SK-N-MC (cell line): ENCODE results near the gene CD8B.
"Not testable (repeated sequence)": the region's sequence is repeated elsewhere in the genome, so short reads cannot be mapped to it uniquely, and the experiment has no call there.

ENCODE experiments used
- EZH2 ChIP-seq: fragments of 200-600 bp; sonication (generic); IDR thresholded peaks from one replicate; pipeline ENCODE4 v1.6.1; 2017; ENCODE audit warnings: antibody characterized with exemption
- POLR2AphosphoS5 ChIP-seq: IDR thresholded peaks from 2 replicates; pipeline ENCODE4 v1.6.1; 2012; ENCODE audit warnings: mild to moderate bottlenecking, low read depth, low read length, borderline replicate concordance

DNA sequence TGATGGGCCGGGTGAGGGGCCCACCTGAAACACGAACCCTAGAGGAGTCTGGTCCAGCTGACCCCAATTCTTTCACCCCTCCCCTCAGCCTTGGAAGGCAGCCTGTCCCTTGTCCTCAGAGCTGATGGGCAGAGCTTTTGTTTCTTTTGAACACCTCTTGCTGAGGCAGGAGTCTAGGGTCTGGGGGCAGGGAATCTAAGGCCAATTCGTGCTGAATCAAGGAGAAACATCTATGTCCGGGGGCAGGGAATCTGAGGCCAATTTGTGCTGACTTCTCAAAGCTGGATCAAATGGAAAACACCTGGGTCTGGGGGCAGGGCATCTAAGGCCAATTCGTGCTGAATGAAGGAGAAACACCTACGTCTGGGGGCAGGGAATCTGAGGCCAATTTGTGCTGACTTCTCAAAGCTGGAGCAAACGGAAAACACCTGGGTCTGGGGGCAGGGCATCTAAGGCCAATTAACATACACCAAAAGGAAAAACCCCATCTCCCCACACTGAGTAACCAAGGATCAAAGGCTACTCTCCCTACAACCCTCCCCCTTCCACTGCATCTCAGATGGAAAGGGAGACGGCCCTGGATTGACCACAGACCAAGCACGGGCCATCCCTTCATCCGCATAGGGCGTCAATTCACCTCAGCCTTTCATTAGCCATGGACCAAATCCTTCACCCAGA, 21.7 kb downstream of the CD8B start:
- TF ChIP-seq EZH2, POLR2AphosphoS5: not testable (repeated sequence)
